LNCaP clone FGC (cell line): ENCODE data around the gene SBK3.
"Not testable (repeated sequence)": the region's sequence is repeated elsewhere in the genome, so short reads cannot be mapped to it uniquely, and the experiment has no call there.

ENCODE experiments used
- DNase-seq: peaks from one replicate; pipeline ENCODE4 v3.0.0-alpha.2; 2011; ENCODE audit warnings: low read depth
- H3K4me3 ChIP-seq: 2 replicates; pipeline ENCODE4 v1.5.1; 2011; ENCODE audit warnings: mild to moderate bottlenecking, low read depth, low read length, control low read depth
- CTCF ChIP-seq: IDR thresholded peaks from 2 replicates; pipeline ENCODE4 v1.5.1; 2012; ENCODE audit warnings: mild to moderate bottlenecking; ENCODE audit not compliant: control insufficient read depth, insufficient read depth; ENCODE audit errors: extremely low read depth

Gene SBK3

DNA sequence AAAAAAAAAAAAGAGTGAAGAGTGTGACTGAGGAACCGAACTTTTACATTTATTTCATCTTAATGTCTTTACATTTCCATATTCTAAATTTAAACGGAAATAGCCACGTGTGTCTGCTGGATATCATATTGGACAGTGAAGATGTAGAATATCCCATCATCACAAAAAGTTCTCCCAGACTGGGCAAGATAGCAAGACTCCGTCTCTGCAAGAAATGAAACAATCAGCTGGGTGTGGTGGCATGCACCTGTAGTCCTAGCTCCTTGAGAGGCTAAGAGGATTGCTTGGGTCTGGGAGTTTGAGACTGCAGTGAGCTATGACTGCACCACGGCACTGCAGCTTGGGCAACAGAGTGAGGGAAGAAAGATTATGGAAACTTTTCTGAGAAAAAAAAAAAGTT is 31.4 kb upstream of the SBK3 start:
- DNase-seq = no peak
- no peak for TF ChIP-seq CTCF
- no peak overlapping the region for H3K4me3 ChIP-seq

DNA sequence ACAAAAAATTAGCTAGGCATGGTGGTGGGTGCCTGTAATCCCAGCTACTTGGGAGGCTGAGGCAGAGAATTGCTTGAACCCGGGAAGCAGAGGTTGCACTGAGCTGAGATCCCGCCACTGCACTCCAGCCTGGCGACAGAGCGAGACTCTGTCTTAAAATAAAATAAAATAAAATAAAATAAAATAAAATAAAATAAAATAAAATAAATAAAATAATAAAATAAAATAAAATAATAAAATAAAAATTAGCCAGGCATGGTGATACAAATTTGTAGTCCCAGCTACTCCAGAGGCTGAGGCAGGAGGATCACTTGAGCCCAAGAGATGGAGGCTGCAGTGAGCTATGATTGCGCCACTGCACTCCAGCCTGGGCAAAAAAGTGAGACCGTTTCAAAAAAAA is 28.6 kb upstream of the SBK3 start:
- not testable (repeated sequence) for DNase-seq, H3K4me3 ChIP-seq

DNA sequence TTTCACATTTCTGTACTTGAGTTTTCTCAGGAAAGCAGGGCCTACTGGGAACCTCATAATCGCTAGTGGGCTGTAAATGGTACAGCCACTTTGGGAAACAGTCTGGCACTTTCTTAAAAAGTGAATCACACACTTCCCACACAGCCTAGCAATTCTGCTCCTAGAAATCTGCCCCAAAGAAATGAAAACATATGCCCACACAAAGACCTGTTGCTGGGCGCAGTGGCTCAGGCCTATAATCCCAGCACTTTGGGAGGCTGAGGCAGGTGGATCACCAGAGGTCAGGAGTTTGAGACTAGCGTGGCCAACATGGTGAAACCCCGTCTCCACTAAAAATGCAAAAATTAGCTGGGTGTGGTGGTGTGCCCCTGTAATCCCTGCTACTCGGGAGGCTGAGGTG is 24.1 kb upstream of the SBK3 start:
- H3K4me3 ChIP-seq, DNase-seq: not testable (repeated sequence)

DNA sequence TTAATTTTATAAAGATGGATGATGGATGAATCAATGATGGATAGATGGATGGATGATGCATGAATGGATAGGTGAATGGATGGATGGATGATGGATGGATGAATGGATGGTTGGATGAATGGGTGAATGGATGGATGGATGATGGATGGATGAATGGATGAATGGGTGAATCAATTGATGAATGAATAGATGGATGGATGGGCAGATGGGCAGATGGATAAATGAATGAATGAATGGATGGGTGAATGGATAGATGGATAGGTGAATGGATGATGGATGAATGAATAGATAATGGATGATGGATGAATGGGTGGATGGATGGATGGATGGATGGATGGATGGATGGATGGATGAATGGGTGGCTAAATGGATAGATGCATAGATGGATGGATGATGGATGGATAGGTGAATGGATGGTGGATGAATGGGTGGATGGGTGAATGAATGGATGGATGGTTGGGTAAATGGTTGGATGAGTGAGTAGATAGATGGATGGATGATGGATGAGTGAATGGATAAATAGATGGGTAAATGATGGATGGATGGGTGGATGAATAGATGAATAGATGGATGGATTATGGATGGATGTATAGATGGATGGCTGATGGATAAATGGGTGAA is 22.5 kb upstream of the SBK3 start:
- TF ChIP-seq CTCF = no peak
- H3K4me3 ChIP-seq = no peak overlapping the region
- DNase-seq = no peak

DNA sequence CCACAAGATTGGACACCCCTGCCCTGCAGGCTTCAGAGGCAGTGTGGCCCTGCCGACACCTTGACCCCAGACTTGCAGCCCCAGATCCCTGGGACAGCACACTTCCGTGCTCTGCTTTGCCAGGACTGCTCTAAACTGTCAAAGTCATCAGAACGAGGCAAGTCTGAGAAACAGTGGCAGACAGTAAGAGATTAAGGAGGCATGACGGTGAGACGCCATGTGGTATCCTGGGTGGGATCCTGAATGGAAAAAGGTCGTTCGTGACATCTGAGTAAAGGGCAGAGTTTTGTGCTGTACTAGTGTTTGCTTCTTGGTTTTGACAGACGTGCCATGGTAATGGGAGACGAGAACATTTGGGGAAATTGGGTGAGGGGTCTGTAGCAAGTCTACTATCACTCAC is 21.5 kb upstream of the SBK3 start:
- no peak for TF ChIP-seq CTCF
- no peak overlapping the region for H3K4me3 ChIP-seq
- DNase-seq = no peak

DNA sequence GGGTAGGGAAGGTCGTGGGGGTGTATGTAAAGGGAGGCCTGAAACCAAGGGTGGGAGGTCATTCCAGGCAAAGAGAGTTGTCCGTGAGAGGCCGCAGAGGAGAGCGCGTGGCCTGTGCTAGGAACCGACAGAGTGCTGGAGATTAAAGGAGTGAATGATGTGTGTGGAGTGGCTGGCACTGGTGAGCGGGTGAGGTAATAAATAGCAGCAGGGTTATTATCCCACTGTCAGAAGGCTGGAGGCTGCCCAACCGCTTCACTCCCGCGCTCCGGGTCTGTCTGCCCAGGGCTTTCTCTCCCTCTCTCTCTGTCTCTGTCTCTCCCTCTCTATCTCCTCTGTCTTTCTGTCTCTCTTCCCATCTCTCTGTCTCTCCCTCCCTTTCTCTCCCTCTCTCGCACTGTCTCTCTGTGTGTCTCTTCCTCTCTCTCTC is 17.9 kb upstream of the SBK3 start:
- TF ChIP-seq CTCF = no peak

GRCh38 chr19:55559684-55560083 is 14.3 kb upstream of the SBK3 start:
- H3K4me3 ChIP-seq = no peak overlapping the region
- TF ChIP-seq CTCF = no peak
- no peak for DNase-seq

More for the DNA sequence above, 17.9 kb upstream of the SBK3 start:
- no peak for DNase-seq
- H3K4me3 ChIP-seq = no peak overlapping the region

GRCh38 chr19:55554741-55555152 is 9.4 kb upstream of the SBK3 start:
- no peak for DNase-seq
- TF ChIP-seq CTCF = no peak
- H3K4me3 ChIP-seq = no peak overlapping the region
